Amniotic epithelial cell (primary cell): ENCODE data around the gene HES1.
"Not testable (repeated sequence)": the region's sequence is repeated elsewhere in the genome, so short reads cannot be mapped to it uniquely, and the experiment has no call there.

ENCODE experiments used
- DNase-seq: peaks from one replicate; pipeline ENCODE4 v3.0.0-alpha.2; 2010; ENCODE audit warnings: low read depth

Gene HES1

GRCh38 chr3:194135806-194136518 is at the start of gene HES1:
Gene HES1 (plus strand): TSS chr3:194136148. CDS start chr3:194136381, 233 bp downstream.
- DNase-seq, result peak; percentile 98

- DNase-seq, result peak; percentile 22
These were observed 49.4 kb upstream of the HES1 start for GRCh38 chr3:194086388-194087075.

GRCh38 chr3:194087280-194087679 is 48.7 kb upstream of the HES1 start:
- DNase-seq, result peak; percentile 19

GRCh38 chr3:194087995-194088855 is 47.7 kb upstream of the HES1 start:
- DNase-seq, result no peak

GRCh38 chr3:194089357-194090177 is 46.4 kb upstream of the HES1 start:
- peak; percentile 100 for DNase-seq

- not testable (repeated sequence) for DNase-seq
These were observed 45.8 kb upstream of the HES1 start for GRCh38 chr3:194090178-194090555.

- no peak for DNase-seq
These were observed 45.2 kb upstream of the HES1 start for GRCh38 chr3:194090716-194091115.

- peak; percentile 91 for DNase-seq
These were observed 44.8 kb upstream of the HES1 start for GRCh38 chr3:194091141-194091540.

GRCh38 chr3:194091897-194092296 is 44.1 kb upstream of the HES1 start:
- DNase-seq, result not testable (repeated sequence)

GRCh38 chr3:194092881-194093301 is 43.1 kb upstream of the HES1 start:
- DNase-seq, result no peak

GRCh38 chr3:194093842-194094241 is 42.1 kb upstream of the HES1 start:
- DNase-seq, result no peak

- no peak for DNase-seq
These were observed 40.5 kb upstream of the HES1 start for GRCh38 chr3:194095464-194095863.

- DNase-seq, result no peak
These were observed 40.0 kb upstream of the HES1 start for GRCh38 chr3:194095902-194096301.

- no peak for DNase-seq
These were observed 38.6 kb upstream of the HES1 start for GRCh38 chr3:194097141-194097882.

- no peak for DNase-seq
These were observed 37.7 kb upstream of the HES1 start for GRCh38 chr3:194098081-194098842.

- no peak for DNase-seq
These were observed 37.1 kb upstream of the HES1 start for GRCh38 chr3:194098843-194099183.

- no peak for DNase-seq
These were observed 36.7 kb upstream of the HES1 start for GRCh38 chr3:194099215-194099614.

GRCh38 chr3:194100856-194101390 is 35.0 kb upstream of the HES1 start:
- no peak for DNase-seq

GRCh38 chr3:194101592-194102432 is 34.1 kb upstream of the HES1 start:
- no peak for DNase-seq
